Testis (tissue), 2 donors: Measurements from ENCODE around the gene AJUBA.

Source experiments
- POLR2A ChIP-seq: fragments of 450-650 bp; IDR thresholded peaks from one replicate; pipeline ENCODE4 v1.6.1; 2017; ENCODE audit warnings: antibody characterized with exemption, mild to moderate bottlenecking, moderate library complexity
- TF ChIP-seq, protein P1 (sequence below), 3 experiments: fragments of 450-650 bp in 2 of 3; fragments of 200-600 bp in 1 of 3; sonication (generic) in 1 of 3; IDR thresholded peaks; one replicate each; pipeline ENCODE4 v1.5.1; 2016 to 2019; ENCODE audit warnings: antibody characterized with exemption in 3 of 3, mild to moderate bottlenecking in 2 of 3, moderate library complexity in 1 of 3

DNA sequence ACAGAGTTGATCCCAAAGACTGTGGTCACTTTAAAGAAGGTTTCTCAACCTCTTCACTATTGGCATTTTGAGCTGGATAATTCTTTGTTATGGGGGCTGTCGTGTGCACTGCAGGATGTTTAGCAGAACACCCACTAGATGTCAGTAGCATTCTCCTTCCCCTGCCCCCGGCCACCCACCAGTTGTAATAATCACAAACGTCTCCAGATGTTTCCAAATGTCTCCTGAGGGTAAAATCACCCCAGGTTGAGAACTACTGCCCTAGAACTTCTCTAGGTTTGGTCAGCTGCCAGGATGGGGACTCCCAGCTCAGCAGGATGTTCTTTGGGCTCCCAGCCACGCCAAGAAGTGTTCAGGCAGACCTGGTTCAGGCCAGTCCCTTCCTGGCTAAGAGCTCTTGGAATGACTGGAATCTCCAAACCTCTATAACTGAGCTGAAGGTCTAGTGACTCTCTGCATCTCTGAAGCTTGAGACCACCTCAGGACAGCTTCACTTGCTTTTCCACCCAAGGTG lies 12.5 kb upstream of the AJUBA start:
- TF ChIP-seq, protein P1, sequence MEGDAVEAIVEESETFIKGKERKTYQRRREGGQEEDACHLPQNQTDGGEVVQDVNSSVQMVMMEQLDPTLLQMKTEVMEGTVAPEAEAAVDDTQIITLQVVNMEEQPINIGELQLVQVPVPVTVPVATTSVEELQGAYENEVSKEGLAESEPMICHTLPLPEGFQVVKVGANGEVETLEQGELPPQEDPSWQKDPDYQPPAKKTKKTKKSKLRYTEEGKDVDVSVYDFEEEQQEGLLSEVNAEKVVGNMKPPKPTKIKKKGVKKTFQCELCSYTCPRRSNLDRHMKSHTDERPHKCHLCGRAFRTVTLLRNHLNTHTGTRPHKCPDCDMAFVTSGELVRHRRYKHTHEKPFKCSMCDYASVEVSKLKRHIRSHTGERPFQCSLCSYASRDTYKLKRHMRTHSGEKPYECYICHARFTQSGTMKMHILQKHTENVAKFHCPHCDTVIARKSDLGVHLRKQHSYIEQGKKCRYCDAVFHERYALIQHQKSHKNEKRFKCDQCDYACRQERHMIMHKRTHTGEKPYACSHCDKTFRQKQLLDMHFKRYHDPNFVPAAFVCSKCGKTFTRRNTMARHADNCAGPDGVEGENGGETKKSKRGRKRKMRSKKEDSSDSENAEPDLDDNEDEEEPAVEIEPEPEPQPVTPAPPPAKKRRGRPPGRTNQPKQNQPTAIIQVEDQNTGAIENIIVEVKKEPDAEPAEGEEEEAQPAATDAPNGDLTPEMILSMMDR (IDR thresholded peaks at IDR 0.05): peak; percentile 26 to 40 (median 28)
- no peak for TF ChIP-seq POLR2A
